Activated CD8-positive, alpha-beta T cell treated with anti-CD3 and anti-CD28 coated beads, Interleukin-2, amount 10 ng/mL, durations not matched to agents 7 days and 5 days (primary cell): ENCODE measurements around the gene P4HB. TPM values are rescaled to one million over a fixed set of nuclear protein-coding genes. Genes with fewer than 3 reads are reported as not detected.
A peak's percentile ranks its signal among the peaks of the same experiment; 100 is the strongest.

ENCODE experiments used
- ATAC-seq: fragments of 150-1000 bp; cut with Tn5 transposase; one replicate; pipeline ENCODE4 v1.10.0; 2021; ENCODE audit warnings: moderate library complexity
- CTCF ChIA-PET: fragments of 350-600 bp; sonication (Branson Sonifier 250); formaldehyde crosslinking; loops from one replicate; lab custom pipeline; 2021; ENCODE audit warnings: antibody characterized with exemption; lab: Charles Lee
- POLR2A ChIA-PET: fragments of 350-600 bp; sonication (Branson Sonifier 250); formaldehyde crosslinking; loops from one replicate; lab custom pipeline; 2021; ENCODE audit warnings: antibody characterized with exemption; lab: Charles Lee
- DNase-seq: peaks from one replicate; pipeline ENCODE4 v3.0.0-alpha.2; 2020
- H3K27ac Mint-ChIP-seq: one replicate; pipeline ENCODE4 v1.8.0; 2021; ENCODE audit warnings: mild to moderate bottlenecking, mixed read lengths
- H3K27me3 Mint-ChIP-seq: one replicate; pipeline ENCODE4 v1.8.0; 2021; ENCODE audit warnings: low read depth, mixed read lengths
- H3K36me3 Mint-ChIP-seq: one replicate; pipeline ENCODE4 v1.8.0; 2021; ENCODE audit warnings: low read depth, mixed read lengths
- H3K4me1 Mint-ChIP-seq: one replicate; pipeline ENCODE4 v1.8.0; 2021; ENCODE audit warnings: low read depth, mixed read lengths
- H3K4me3 Mint-ChIP-seq: one replicate; pipeline ENCODE4 v1.8.0; 2021; ENCODE audit warnings: mild to moderate bottlenecking, mixed read lengths
- H3K9me3 Mint-ChIP-seq: one replicate; pipeline ENCODE4 v1.8.0; 2022; ENCODE audit warnings: mixed read lengths; ENCODE audit not compliant: insufficient read depth
- total RNA-seq, 2 experiments: library from RNA; stranded (reverse); gene quantifications; one replicate each; pipeline ENCODE4 v1.2.3, GENCODE V29; 2021

Gene P4HB
- total RNA-seq, 2 experiments from 2014 or later = 474 to 498 TPM

GRCh38 chr17:81809556-81809998 is 50.8 kb downstream of the P4HB start:
- POLR2A ChIA-PET = no interaction called here
- no peaks in the 10 kb centered on the region for H3K36me3 Mint-ChIP-seq
- ATAC-seq (no peak), DNase-seq (no peak)
- H3K4me1 Mint-ChIP-seq = no peaks in the 10 kb centered on the region
- H3K27ac Mint-ChIP-seq = no peak overlapping the region
- peaks cover 13% of the 10 kb centered on the region for H3K27me3 Mint-ChIP-seq
- H3K4me3 Mint-ChIP-seq = no peak overlapping the region
- H3K9me3 Mint-ChIP-seq = no peaks in the 10 kb centered on the region
- CTCF ChIA-PET = no interaction called here

DNA sequence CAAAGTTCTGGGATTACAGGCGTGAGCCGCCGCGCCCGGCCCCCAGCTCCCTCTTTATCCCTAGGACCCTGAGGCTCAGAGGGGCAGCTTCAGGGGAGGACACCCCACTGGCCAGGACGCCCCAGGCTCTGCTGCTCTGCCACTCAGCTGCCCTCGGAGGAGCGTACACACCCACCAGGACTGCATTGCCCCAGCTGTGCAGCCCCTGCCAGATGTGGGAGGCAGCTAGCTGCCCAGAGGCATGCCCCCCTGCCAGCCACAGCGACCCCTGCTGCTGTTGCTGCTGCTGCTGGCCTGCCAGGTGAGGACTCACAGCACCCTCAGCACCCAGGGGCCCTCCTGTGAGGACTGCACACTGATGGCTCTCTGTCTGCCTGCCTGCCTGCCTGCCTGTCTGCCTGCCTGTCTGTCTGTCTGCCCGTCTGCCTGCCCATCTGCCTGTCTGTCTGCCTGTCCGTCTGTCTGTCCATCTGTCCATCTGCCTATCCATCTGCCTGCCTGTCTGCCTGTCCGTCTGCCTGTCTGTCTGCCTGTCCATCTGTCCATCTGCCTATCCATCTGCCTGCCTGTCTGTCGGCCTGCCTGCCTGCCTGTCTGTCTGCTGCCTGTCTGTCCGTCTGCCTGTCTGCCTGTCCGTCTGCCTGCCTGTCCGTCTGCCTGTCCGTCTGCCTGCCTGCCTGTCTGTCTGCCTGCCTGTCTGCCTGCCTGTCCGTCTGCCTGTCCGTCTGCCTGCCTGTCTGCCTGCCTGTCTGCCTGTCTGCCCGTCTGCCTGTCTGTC is 51.4 kb downstream of the P4HB start:
- Mint-ChIP-seq H3K4me1 (no peaks in the 10 kb centered on the region), H3K36me3 (no peaks in the 10 kb centered on the region), H3K9me3 (no peaks in the 10 kb centered on the region), H3K27ac (no peak overlapping the region), H3K27me3 (peaks cover 13% of the 10 kb centered on the region), H3K4me3 (no peak overlapping the region)
- POLR2A ChIA-PET = no interaction called here
- ATAC-seq (peak; percentile 46), DNase-seq (no peak)
- CTCF ChIA-PET = no interaction called here

DNA sequence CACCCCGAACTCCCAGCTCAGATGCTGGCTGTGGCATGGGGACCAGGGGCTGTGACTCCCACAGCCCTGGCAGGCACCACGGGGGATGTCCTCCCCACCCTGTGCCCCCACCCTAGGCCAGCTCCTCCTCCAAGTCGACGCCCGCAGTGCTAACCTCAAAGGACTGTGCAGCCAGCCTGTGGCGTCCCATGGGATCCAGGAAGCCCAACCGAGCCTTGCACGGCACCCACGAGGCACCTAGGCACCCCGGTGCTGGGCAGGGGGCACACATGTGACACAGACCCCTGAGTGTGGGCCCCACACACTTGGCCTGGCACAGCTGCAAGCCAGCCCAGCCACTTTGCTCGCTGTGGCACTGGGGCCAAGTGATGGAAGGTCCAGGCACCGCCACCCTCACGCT is 52.5 kb downstream of the P4HB start:
- DNase-seq (no peak), ATAC-seq (no peak)
- CTCF ChIA-PET = no interaction called here
- H3K27me3 Mint-ChIP-seq = peaks cover 20% of the 10 kb centered on the region
- POLR2A ChIA-PET = no interaction called here
- H3K27ac Mint-ChIP-seq = no peak overlapping the region
- no peaks in the 10 kb centered on the region for H3K4me1 Mint-ChIP-seq
- no peaks in the 10 kb centered on the region for H3K36me3 Mint-ChIP-seq
- no peak overlapping the region for H3K4me3 Mint-ChIP-seq
- no peaks in the 10 kb centered on the region for H3K9me3 Mint-ChIP-seq

DNA sequence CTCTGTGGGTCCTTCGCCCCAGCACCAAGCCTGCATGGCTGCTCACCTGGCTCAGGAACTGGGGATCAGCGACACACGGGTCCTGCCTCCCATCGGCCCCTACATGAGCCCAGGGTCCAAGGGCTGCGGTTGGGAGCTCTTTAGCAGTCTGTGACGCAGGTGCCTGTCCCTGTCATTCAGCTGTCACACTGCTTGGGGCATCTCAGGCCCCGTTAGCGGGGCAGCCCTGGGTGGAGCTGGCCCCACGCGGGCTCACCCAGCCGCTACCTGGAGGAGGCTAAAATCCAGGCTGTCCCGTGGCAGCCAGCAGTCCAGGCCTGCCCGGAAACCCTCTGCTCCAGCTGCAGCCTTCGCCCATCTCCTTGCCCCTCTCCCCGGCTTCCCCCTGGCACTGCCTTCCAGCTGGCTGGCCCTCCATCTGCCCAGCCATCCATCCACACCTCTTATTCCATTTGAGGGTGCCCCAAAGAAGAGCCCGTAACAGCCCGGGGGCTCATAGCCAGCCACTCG is 53.1 kb downstream of the P4HB start:
- Mint-ChIP-seq H3K4me1 (no peaks in the 10 kb centered on the region), H3K36me3 (no peaks in the 10 kb centered on the region), H3K27ac (no peak overlapping the region), H3K4me3 (no peak overlapping the region), H3K27me3 (peaks cover 26% of the 10 kb centered on the region), H3K9me3 (no peaks in the 10 kb centered on the region)
- CTCF ChIA-PET = no interaction called here
- POLR2A ChIA-PET = no interaction called here
- no peak for ATAC-seq
- DNase-seq = no peak

DNA sequence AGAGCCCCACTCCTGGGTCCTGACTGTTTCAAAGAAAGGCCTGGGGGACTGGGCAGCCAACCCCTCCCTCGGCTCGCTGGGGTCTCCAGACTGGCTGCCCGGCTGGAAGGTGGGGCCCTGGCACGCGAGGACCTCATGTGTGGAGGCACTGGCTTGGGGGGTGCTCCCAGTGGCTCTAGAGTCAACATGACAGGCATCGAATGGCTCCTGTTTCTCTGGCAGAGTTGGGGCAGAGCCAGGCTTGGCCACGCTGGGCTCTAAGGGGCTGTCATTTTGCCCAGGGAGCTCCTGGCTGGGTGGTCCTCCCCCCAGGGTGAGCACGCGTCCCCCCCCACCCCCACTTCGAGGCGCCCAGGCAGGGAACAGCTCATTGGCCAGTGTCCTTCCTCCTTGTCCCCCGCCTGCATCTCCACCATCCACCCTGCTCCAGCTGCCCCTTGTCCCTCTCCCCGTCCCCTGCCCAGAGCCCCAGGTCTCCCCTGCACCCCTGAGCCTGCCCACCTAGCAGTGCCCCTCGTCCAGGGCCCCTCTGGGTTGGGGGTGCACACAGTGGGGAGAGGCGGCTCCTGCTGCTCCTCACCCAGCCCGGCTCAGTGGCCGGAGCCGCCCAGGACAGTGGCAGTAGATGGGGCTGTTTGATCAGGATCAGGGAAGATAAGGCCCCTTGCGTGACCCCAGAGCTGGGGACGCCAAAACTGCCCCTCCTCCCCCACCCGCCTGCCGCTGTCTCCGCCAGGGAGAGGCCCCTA is 53.7 kb downstream of the P4HB start:
- Mint-ChIP-seq H3K27ac (no peak overlapping the region), H3K4me1 (no peaks in the 10 kb centered on the region), H3K4me3 (no peak overlapping the region), H3K27me3 (peaks cover 31% of the 10 kb centered on the region), H3K36me3 (no peaks in the 10 kb centered on the region), H3K9me3 (no peaks in the 10 kb centered on the region)
- POLR2A ChIA-PET = no interaction called here
- ATAC-seq = no peak
- DNase-seq = no peak
- CTCF ChIA-PET = no interaction called here

DNA sequence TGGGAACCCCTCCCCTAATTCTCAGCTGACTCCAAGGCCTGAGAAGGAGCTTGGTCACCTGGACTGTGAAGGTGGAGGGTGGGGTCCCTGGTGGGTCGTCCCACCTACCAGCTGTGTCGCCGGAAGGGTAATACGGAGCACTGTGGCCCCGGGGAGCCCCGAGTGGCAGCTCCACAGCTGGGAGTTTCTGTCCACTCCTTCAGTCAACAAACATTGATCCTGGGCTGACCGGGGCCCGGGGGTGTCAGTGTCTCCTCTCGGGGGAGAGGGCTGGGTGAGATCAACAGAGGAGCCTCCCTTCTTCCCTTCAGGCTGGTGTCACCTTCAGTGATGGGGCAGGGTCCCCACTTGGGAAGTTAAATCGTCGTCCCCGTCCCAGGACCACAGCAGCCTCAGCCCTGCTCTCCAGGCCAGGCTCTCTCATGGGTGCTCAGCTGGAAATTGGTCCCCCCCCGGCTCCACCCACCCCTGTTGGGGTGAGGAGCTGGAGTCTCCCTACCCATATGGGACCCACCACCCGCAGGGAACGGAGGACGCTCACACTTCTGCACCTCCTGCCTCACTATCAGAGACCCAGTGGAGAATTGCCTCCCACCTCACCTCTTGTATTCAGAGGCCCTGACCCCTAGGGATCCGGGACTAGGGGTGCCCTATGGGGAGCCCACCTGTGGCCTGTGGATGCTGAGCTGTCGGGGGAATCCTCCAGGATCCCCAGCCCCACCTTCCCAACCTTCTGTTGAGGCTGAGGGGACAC is 54.5 kb downstream of the P4HB start:
- ChIA-PET POLR2A (no interaction called here), CTCF (no interaction called here)
- Mint-ChIP-seq H3K27me3 (peaks cover 36% of the 10 kb centered on the region), H3K36me3 (no peaks in the 10 kb centered on the region), H3K4me1 (no peaks in the 10 kb centered on the region), H3K27ac (no peak overlapping the region), H3K9me3 (no peaks in the 10 kb centered on the region), H3K4me3 (no peak overlapping the region)
- ATAC-seq = no peak
- no peak for DNase-seq

DNA sequence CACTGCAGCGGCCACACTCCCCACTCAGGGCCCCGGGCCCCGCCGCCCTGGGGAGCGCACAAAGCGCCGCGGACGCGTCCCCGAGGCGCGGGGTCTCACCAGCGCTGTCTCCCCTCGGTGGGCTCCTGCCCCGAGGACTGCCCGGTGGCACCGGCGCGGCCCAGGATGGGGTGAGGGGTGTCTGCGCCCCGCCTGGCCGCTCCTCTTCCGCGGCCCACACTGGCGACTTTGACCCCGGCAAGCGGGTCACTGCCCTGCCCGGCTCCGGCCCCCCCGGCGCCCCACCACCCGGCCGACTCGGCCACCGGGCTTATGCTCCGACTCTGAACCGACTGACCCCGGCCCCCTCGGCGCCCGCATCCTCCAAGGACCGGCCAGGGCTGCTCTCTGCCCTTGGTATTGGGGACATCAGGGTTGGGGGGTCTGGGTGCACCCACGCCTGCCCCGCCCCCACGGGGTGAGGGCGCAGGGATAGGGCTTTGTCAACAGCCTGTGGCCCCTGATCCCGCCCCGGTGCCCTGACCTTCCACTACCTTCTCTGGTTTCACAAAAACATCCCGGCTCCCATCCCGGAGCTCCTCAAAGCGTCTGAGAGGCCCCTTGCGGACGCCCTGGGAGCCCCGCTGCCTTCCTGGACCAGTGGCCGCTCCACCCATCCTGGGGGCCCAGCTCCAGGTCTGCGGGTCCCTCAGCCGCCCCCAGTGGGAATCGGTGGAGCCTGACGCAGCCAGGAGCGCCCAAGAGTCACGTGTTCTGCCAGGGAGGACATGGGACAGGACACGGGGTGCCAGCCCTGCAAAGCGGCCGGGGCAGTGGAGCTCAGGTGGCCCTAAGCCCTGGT is 55.6 kb downstream of the P4HB start:
- POLR2A ChIA-PET = no interaction called here
- no peak overlapping the region for H3K27ac Mint-ChIP-seq
- H3K9me3 Mint-ChIP-seq = no peaks in the 10 kb centered on the region
- H3K4me1 Mint-ChIP-seq = no peaks in the 10 kb centered on the region
- CTCF ChIA-PET = no interaction called here
- no peak overlapping the region for H3K4me3 Mint-ChIP-seq
- H3K27me3 Mint-ChIP-seq = peaks cover 43% of the 10 kb centered on the region
- H3K36me3 Mint-ChIP-seq = no peaks in the 10 kb centered on the region
- DNase-seq (no peak), ATAC-seq (no peak)

- Mint-ChIP-seq H3K4me1 (no peaks in the 10 kb centered on the region), H3K9me3 (no peaks in the 10 kb centered on the region), H3K4me3 (no peak within 1 kb of the TSS), H3K36me3 (no peaks in the 10 kb centered on the region), H3K27ac (no peak within 1 kb of the TSS), H3K27me3 (peaks cover 39% of the 10 kb centered on the region)
- no peak for DNase-seq
- CTCF ChIA-PET = no interaction called here
- POLR2A ChIA-PET = no interaction called here
- no peak for ATAC-seq
Observed at GRCh38 chr17:81803728-81804558, 56.4 kb downstream of the P4HB start, which contains the start of gene GCGR. Gene GCGR, plus strand, starts transcription at chr17:81804150. Its CDS starts 4,869 bp downstream, at chr17:81809019.

DNA sequence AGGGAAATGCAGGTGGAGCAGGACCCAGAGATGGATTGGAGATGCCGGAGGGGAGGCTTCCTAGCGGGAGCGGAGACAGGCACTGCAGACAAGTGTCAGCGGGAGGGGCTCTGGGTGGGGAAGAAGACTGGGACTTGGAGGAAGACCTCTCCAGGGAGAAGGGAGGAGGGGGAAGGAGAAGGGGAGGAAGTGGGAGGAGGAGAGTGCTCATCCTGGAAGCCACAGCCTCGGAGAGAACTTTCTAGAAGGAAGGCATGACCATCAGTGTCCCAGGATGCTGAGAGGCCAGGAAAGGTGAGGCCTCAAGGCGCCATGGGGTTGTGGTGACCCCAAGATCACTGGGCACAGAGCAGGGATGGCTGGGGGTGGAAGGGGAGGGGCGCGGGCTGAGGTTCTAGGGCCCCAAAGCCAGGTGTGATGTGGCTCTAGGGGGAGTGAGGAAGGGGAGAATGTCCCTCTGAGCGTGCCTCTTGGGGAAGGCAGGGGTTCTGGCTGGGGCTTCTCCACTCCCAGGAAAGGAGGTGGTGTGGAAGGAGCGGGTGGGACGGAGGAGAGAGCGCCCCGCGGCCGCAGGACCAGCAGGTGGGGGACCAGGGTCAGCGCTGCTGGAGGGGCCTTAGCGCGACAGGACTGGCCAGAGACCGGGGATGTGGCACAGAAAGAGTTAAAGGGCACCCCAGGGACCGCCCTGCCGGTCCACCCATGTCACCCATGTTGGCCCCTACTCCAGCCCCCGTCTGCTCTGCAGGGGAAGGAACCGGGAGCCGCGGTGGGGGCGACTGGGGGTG is 57.3 kb downstream of the P4HB start:
- POLR2A ChIA-PET = no interaction called here

DNA sequence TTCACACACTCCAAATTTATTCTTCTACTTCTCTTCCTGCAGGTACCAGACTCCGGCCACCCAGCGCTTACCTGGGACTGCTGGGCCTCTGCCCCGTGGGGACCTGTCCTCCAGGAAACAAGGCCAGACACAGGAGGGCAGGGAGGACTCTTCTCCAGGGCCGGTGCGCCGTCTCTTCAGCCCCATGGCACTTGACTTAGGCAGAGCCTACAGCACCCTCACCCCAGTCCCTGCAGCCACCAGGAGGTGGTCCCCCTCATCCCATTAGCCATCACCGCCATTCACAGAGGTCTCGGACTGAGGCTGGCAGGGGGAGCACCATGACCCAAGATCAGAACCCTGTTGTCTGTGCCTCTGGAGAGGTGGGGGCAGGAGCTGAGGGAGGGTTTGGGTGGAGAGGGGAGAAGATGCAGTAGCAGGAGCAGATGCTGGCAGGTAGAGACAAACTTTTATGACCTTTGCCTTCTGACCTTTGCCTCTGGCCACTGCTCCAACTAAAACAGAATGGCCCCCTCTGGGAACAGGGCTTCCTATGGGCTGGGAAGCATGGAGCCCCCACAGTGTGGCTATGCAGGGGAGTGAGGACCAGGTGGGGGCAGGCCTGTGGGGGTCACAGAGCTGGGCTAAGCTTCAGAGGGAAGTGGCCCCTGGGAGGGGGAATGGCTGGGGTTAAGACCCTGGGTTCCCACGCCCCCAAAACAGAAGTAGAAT is 58.1 kb downstream of the P4HB start:
- ChIA-PET POLR2A (no interaction called here), CTCF (no interaction called here)
- Mint-ChIP-seq H3K4me3 (no peak overlapping the region), H3K36me3 (no peaks in the 10 kb centered on the region), H3K27ac (no peak overlapping the region), H3K27me3 (peaks cover 36% of the 10 kb centered on the region), H3K9me3 (no peaks in the 10 kb centered on the region), H3K4me1 (no peaks in the 10 kb centered on the region)
- DNase-seq (no peak), ATAC-seq (no peak)

More for the DNA sequence above, 57.3 kb downstream of the P4HB start:
- Mint-ChIP-seq H3K27me3 (peaks cover 39% of the 10 kb centered on the region), H3K4me3 (no peak overlapping the region), H3K36me3 (no peaks in the 10 kb centered on the region), H3K9me3 (no peaks in the 10 kb centered on the region), H3K27ac (no peak overlapping the region), H3K4me1 (no peaks in the 10 kb centered on the region)
- DNase-seq (no peak), ATAC-seq (no peak)
- CTCF ChIA-PET = no interaction called here
